ENCODE results near the gene GSTA5. TPM values are rescaled to one million over a fixed set of nuclear protein-coding genes. Genes with fewer than 3 reads are reported as not detected.

The GSTA5 gene
- total RNA-seq, 1 experiment from 2014 or later = not detected

GRCh38 chr6:52843605-52844004, 3.0 kb upstream of the GSTA5 start:
- no peak overlapping the region for H3K4me2 ChIP-seq (ENCODE audit: low read length)
- H4K20me1 ChIP-seq (ENCODE audit: insufficient read depth) = no peaks in the 10 kb centered on the region
- no peaks in the 10 kb centered on the region for H3K27me3 ChIP-seq (ENCODE audit: insufficient read depth, low read length)
- H3K4me3 ChIP-seq (replicated peaks in 1 of 2; ENCODE audit: low read depth in 1 of 2, low read length in 2 of 2) = no peak overlapping the region
- DNase-seq (ENCODE audit: low read depth, low spot score) = no peak
- no peak overlapping the region for H3K9ac ChIP-seq (ENCODE audit: low read length)
- no peaks in the 10 kb centered on the region for H3K79me2 ChIP-seq (ENCODE audit: insufficient read depth, low read length)
- no peaks in the 10 kb centered on the region; a peak in 1 of 4 replicates for H3K4me1 ChIP-seq (ENCODE audit: control insufficient read depth in 1 of 2, insufficient read depth in 2 of 2, low read length in 2 of 2)
- intact Hi-C loops (cut with micrococcal nuclease) = no loop called here
- H3K36me3 ChIP-seq (ENCODE audit: control insufficient read depth in 1 of 2, insufficient read depth in 2 of 2, low read length in 2 of 2) = no peaks in the 10 kb centered on the region
- TF ChIP-seq CTCF (IDR thresholded peaks at IDR 0.05 in 2 of 3, conservative IDR thresholded peaks at IDR 0.05 in 1 of 3; ENCODE audit: borderline replicate concordance in 1 of 3, insufficient read depth in 1 of 3, low read depth in 2 of 3, low read length in 2 of 3) (no peak), FOSL1 (IDR thresholded peaks at IDR 0.05; ENCODE audit: low read depth) (no peak), MAX (IDR thresholded peaks at IDR 0.05) (no peak), ELF1 (IDR thresholded peaks at IDR 0.05; ENCODE audit: borderline replicate concordance, low read depth) (no peak), CBX3 (IDR thresholded peaks at IDR 0.05; ENCODE audit: low read depth) (no peak), POLR2A (IDR thresholded peaks at IDR 0.05; ENCODE audit: borderline replicate concordance, extremely low read depth, insufficient read depth, insufficient read length) (no peak), CEBPB (IDR thresholded peaks at IDR 0.05; ENCODE audit: low read depth) (no peak), EZH2 (IDR thresholded peaks at IDR 0.05) (no peak), TCF7L2 (IDR thresholded peaks at IDR 0.05; ENCODE audit: borderline replicate concordance, extremely low read depth, insufficient read depth, insufficient read length) (no peak), ZBTB33 (IDR thresholded peaks at IDR 0.05; ENCODE audit: extremely low read depth, insufficient replicate concordance, low read length) (no peak), SIN3A (IDR thresholded peaks at IDR 0.05; ENCODE audit: low read depth) (no peak), JUND (IDR thresholded peaks at IDR 0.05) (no peak), SRF (IDR thresholded peaks at IDR 0.05; ENCODE audit: low read depth) (no peak)
- BruUV-seq (replicated peaks) = no TSS peak
- no peaks in the 10 kb centered on the region for H3K9me3 ChIP-seq (ENCODE audit: control insufficient read depth in 1 of 2, insufficient read depth in 1 of 2, low read depth in 1 of 2, low read length in 2 of 2)
- no peak for ATAC-seq
- no peak overlapping the region for H3K27ac ChIP-seq (ENCODE audit: low read depth, low read length)
- RAD21 ChIA-PET (ENCODE audit: low non-redundant PET in 1 of 2, low total read pairs in 2 of 2, uncharacterized antibody in 2 of 2, unreplicated experiment in 2 of 2) = no interaction called here
- CTCF ChIA-PET = no interaction called here
- POLR2A ChIA-PET = no interaction called here
- no peak overlapping the region for H2AFZ ChIP-seq (ENCODE audit: low read depth, low read length, poor library complexity, severe bottlenecking)
- no peaks in the 10 kb centered on the region for H3K9me2 ChIP-seq (ENCODE audit: insufficient read depth)
